Neural crest cell (in vitro differentiated cells): Measurements from ENCODE around the gene PTP4A1. TPM values are rescaled to one million over a fixed set of nuclear protein-coding genes. Genes with fewer than 3 reads are reported as not detected.

Source experiments
- DNase-seq: peaks from one replicate; pipeline ENCODE4 v3.0.0; 2021; ENCODE audit warnings: low read depth, mixed read lengths, low spot score
- H3K27ac Mint-ChIP-seq: one replicate; pipeline ENCODE4 v1.8.0; 2021; ENCODE audit warnings: mild to moderate bottlenecking, mixed read lengths; ENCODE audit not compliant: unreplicated experiment
- H3K27me3 Mint-ChIP-seq: 2 replicates; pipeline ENCODE4 v1.8.0; 2021; ENCODE audit warnings: low read depth, mild to moderate bottlenecking, mixed read lengths
- H3K36me3 Mint-ChIP-seq: 2 replicates; pipeline ENCODE4 v1.8.0; 2021; ENCODE audit warnings: low read depth, mild to moderate bottlenecking, mixed read lengths
- H3K4me1 Mint-ChIP-seq: 2 replicates; pipeline ENCODE4 v1.8.0; 2021; ENCODE audit warnings: mixed read lengths
- H3K4me3 Mint-ChIP-seq: one replicate; pipeline ENCODE4 v1.8.0; 2021; ENCODE audit warnings: mild to moderate bottlenecking, mixed read lengths
- H3K9me3 Mint-ChIP-seq: 2 replicates; pipeline ENCODE4 v1.8.0; 2021; ENCODE audit warnings: mixed read lengths
- total RNA-seq: library from RNA; stranded (reverse); gene quantifications from 2 replicates; pipeline ENCODE4 v1.2.1, GENCODE V29; 2021
- TF ChIP-seq, protein P1 (sequence below): fragments of 200-600 bp; sonication (generic); conservative IDR thresholded peaks from 2 replicates; pipeline ENCODE4 v1.5.0; 2021; ENCODE audit warnings: antibody characterized with exemption, mild to moderate bottlenecking

PTP4A1 gene
- total RNA-seq, 1 donor from 2014 or later: 79.9 TPM

DNA sequence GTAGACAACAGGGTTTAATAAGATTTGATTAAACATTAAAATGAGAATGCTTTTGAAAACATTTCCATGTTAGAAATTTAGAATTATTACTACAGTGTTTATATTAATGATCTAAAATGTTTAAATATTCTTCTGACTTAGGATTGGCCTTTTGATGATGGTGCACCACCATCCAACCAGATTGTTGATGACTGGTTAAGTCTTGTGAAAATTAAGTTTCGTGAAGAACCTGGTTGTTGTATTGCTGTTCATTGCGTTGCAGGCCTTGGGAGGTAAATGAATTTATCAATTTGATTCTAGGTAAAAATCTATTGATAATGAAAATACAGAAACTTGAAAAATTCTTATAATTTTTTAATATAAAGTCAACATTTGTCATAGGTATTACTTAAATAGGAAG, 6.5 kb downstream of the PTP4A1 start:
- no peak for DNase-seq
- no peaks in the 10 kb centered on the region for H3K27me3 Mint-ChIP-seq
- peaks cover 26% of the 10 kb centered on the region for H3K4me1 Mint-ChIP-seq
- H3K36me3 Mint-ChIP-seq: peaks cover 24% of the 10 kb centered on the region
- no peak overlapping the region for H3K27ac Mint-ChIP-seq
- no peaks in the 10 kb centered on the region for H3K9me3 Mint-ChIP-seq
- H3K4me3 Mint-ChIP-seq: no peak overlapping the region
- TF ChIP-seq, protein P1, sequence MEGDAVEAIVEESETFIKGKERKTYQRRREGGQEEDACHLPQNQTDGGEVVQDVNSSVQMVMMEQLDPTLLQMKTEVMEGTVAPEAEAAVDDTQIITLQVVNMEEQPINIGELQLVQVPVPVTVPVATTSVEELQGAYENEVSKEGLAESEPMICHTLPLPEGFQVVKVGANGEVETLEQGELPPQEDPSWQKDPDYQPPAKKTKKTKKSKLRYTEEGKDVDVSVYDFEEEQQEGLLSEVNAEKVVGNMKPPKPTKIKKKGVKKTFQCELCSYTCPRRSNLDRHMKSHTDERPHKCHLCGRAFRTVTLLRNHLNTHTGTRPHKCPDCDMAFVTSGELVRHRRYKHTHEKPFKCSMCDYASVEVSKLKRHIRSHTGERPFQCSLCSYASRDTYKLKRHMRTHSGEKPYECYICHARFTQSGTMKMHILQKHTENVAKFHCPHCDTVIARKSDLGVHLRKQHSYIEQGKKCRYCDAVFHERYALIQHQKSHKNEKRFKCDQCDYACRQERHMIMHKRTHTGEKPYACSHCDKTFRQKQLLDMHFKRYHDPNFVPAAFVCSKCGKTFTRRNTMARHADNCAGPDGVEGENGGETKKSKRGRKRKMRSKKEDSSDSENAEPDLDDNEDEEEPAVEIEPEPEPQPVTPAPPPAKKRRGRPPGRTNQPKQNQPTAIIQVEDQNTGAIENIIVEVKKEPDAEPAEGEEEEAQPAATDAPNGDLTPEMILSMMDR: no peak

DNA sequence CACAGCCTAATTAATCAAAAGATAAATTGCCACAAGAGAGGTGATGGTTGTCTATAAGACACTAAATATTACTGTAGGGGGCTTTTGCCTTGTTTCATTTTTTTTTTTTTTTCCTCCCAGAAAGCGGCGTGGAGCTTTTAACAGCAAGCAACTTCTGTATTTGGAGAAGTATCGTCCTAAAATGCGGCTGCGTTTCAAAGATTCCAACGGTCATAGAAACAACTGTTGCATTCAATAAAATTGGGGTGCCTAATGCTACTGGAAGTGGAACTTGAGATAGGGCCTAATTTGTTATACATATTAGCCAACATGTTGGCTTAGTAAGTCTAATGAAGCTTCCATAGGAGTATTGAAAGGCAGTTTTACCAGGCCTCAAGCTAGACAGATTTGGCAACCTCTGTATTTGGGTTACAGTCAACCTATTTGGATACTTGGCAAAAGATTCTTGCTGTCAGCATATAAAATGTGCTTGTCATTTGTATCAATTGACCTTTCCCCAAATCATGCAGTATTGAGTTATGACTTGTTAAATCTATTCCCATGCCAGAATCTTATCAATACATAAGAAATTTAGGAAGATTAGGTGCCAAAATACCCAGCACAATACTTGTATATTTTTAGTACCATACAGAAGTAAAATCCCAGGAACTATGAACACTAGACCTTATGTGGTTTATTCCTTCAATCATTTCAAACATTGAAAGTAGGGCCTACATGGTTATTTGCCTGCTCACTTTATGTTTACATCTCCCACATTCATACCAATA, 7.8 kb downstream of the PTP4A1 start:
- Mint-ChIP-seq H3K27me3 (no peaks in the 10 kb centered on the region), H3K27ac (no peak overlapping the region), H3K4me3 (no peak overlapping the region), H3K4me1 (peaks cover 13% of the 10 kb centered on the region), H3K9me3 (no peaks in the 10 kb centered on the region), H3K36me3 (peaks cover 24% of the 10 kb centered on the region)
- TF ChIP-seq, protein P1: no peak
- no peak for DNase-seq

DNA sequence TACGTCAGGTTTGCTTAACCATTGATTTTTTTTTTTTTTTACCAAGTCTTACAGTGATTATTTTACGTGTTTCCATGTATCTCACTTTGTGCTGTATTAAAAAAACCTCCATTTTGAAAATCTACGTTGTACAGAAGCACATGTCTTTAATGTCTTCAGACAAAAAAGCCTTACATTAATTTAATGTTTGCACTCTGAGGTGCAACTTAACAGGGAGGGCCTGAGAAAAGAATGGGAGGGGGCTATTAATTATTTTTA, 8.4 kb downstream of the PTP4A1 start:
- Mint-ChIP-seq H3K4me3 (no peak overlapping the region), H3K27ac (no peak overlapping the region), H3K4me1 (peaks cover 10% of the 10 kb centered on the region), H3K9me3 (no peaks in the 10 kb centered on the region), H3K27me3 (no peaks in the 10 kb centered on the region), H3K36me3 (peaks cover 24% of the 10 kb centered on the region)
- TF ChIP-seq, protein P1: no peak
- no peak for DNase-seq

DNA sequence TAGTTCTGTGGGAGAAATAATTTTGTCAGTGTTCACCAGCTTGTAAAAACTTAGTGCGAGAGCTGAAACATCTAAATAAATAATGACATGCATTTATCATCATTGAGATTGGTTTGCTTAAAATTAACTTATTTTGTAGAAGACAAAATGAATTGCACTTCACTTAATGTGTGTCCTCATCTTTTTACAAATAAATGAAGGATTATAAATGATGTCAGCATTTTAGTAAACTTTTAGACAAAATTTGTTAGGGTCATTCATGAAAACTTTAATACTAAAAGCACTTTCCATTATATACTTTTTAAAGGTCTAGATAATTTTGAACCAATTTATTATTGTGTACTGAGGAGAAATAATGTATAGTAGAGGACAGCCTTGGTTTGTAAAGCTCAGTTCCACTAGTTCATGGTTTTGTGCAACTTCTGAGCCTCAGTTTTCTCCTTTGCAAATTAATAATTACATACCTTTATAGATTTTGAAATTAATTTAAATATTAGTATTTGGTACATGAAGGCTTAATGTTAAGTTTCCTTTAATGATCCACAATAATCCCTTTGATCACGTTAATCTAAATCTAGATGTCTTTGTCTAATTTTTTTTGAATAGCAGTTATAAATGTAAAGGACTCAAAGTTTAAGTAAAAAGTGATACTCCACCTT, 9.2 kb downstream of the PTP4A1 start:
- H3K27ac Mint-ChIP-seq: no peak overlapping the region
- no peaks in the 10 kb centered on the region for H3K27me3 Mint-ChIP-seq
- TF ChIP-seq, protein P1: no peak
- H3K4me1 Mint-ChIP-seq: peaks cover 5% of the 10 kb centered on the region
- H3K9me3 Mint-ChIP-seq: no peaks in the 10 kb centered on the region
- H3K4me3 Mint-ChIP-seq: peak overlapping the region; percentile 38
- peaks cover 22% of the 10 kb centered on the region for H3K36me3 Mint-ChIP-seq
- no peak for DNase-seq

DNA sequence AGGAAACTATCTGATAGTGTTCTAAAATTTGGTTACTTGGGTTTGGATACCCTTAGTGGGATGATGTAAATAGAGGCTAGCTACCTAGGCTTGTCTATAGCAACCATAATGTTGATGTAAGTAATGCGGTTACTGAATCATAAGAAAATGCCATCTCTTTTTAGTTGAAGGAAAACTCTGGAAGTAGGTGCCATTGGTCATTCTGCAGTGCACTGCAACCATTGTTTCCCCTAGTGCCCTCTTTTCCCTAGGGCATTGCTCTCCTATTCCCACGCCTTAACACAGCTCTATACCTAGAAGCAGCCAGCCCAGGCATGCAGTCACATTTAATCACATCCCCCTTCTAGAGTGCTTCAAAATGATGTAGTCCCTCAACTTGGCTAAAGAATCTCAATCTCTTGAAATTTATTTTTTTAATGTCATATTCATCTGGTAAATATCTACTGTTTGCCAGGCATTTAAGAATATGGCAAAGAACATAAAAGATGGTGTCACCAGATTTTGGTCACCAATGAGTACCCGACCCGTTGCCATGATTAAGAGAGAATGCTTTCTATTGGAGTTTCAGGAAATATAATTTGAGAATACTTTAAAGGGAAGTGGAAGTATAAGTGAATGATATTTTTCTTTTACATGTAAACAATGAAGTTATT, 10.4 kb downstream of the PTP4A1 start:
- H3K9me3 Mint-ChIP-seq: no peaks in the 10 kb centered on the region
- DNase-seq: no peak
- H3K4me3 Mint-ChIP-seq: no peak overlapping the region
- H3K27ac Mint-ChIP-seq: no peak overlapping the region
- H3K27me3 Mint-ChIP-seq: no peaks in the 10 kb centered on the region
- TF ChIP-seq, protein P1: no peak
- H3K36me3 Mint-ChIP-seq: peaks cover 16% of the 10 kb centered on the region
- H3K4me1 Mint-ChIP-seq: no peaks in the 10 kb centered on the region
